IPS-18c (cell line): ENCODE data around the gene CCDC88C.
"Not testable (repeated sequence)": the region's sequence is repeated elsewhere in the genome, so short reads cannot be mapped to it uniquely, and the experiment has no call there.

Experiments
- H3K4me3 ChIP-seq: 2 replicates; pipeline ENCODE4 v1.7.0; 2013; ENCODE audit warnings: low read depth, mild to moderate bottlenecking, low read length, moderate library complexity; ENCODE audit not compliant: insufficient read depth
- H3K9me3 ChIP-seq: one replicate; pipeline ENCODE4 v1.6.1; 2013; ENCODE audit warnings: mild to moderate bottlenecking, low read length, moderate library complexity; ENCODE audit not compliant: control insufficient read depth, insufficient read depth

CCDC88C gene, protein sequence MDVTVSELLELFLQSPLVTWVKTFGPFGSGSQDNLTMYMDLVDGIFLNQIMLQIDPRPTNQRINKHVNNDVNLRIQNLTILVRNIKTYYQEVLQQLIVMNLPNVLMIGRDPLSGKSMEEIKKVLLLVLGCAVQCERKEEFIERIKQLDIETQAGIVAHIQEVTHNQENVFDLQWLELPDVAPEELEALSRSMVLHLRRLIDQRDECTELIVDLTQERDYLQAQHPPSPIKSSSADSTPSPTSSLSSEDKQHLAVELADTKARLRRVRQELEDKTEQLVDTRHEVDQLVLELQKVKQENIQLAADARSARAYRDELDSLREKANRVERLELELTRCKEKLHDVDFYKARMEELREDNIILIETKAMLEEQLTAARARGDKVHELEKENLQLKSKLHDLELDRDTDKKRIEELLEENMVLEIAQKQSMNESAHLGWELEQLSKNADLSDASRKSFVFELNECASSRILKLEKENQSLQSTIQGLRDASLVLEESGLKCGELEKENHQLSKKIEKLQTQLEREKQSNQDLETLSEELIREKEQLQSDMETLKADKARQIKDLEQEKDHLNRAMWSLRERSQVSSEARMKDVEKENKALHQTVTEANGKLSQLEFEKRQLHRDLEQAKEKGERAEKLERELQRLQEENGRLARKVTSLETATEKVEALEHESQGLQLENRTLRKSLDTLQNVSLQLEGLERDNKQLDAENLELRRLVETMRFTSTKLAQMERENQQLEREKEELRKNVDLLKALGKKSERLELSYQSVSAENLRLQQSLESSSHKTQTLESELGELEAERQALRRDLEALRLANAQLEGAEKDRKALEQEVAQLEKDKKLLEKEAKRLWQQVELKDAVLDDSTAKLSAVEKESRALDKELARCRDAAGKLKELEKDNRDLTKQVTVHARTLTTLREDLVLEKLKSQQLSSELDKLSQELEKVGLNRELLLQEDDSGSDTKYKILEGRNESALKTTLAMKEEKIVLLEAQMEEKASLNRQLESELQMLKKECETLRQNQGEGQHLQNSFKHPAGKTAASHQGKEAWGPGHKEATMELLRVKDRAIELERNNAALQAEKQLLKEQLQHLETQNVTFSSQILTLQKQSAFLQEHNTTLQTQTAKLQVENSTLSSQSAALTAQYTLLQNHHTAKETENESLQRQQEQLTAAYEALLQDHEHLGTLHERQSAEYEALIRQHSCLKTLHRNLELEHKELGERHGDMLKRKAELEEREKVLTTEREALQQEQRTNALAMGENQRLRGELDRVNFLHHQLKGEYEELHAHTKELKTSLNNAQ (N-terminal part only)

DNA sequence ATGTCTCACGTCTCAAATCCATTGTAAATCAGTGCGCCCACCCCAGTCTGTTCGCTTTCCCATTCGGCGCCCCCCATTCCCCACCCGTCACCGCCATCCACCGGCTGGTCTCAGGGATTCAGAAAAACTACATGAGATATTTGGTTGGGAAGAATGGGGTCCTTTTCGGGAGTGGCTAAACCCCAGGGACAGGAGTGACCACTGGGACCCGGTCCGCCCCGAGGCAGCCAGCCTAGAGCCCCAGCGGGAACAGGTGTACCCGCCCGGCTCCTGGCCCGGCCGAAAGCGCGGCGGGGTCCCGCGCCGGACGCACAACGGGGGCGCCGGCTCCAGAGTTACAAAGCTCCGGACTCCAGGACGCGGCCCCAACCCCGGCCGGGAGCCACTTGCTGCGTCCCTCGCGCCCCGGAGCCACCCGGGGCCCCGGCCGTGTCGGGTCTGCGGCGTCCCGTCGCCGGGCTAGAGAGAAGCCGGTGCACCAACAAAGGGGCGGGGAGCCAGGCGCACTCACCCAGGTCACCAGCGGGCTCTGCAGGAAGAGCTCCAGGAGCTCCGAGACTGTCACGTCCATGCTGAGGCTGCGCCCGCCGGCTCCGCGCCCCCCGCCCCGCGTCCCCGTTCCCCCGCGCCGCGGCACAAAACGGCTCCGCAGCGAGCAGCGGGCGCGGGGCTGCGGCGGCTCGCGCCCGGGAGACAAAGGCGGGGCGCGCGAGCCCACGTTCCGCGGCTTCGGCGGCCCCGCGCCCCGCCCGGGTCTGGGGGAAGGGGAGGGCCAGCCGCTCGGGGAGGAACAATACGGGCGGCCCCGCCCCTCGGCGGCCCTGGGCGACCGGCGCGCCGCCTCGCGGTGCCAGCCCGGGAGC, at the start of gene CCDC88C:
TSS of gene CCDC88C (minus strand) at position 701 of the 863 bp plus-strand sequence. CDS start at position 571, 130 bp downstream.
- H3K9me3 ChIP-seq, result no peaks in the 10 kb centered on the region
- H3K4me3 ChIP-seq, result peak within 1 kb of the TSS; percentile 77

DNA sequence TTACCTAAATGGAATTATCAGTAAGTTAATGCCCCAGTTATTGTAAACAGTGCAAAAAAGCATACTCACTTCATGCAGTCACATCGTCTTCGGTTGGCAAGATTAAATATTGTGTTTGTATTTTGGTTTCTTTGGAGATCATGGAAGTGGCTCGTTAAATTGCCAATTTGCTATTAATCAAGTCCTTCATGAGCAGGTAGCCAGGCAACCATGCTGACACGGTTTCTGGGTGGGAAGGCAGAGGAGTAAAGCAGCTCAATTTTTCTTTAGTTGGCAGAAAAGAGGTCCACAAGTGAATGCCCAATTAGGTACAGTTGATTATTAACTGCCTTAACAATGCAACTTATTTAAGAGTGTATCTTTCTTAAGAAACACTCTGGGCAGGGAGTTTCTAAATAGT, 48.6 kb upstream of the CCDC88C start:
- Histone ChIP-seq H3K4me3 (no peak overlapping the region), H3K9me3 (no peaks in the 10 kb centered on the region)

DNA sequence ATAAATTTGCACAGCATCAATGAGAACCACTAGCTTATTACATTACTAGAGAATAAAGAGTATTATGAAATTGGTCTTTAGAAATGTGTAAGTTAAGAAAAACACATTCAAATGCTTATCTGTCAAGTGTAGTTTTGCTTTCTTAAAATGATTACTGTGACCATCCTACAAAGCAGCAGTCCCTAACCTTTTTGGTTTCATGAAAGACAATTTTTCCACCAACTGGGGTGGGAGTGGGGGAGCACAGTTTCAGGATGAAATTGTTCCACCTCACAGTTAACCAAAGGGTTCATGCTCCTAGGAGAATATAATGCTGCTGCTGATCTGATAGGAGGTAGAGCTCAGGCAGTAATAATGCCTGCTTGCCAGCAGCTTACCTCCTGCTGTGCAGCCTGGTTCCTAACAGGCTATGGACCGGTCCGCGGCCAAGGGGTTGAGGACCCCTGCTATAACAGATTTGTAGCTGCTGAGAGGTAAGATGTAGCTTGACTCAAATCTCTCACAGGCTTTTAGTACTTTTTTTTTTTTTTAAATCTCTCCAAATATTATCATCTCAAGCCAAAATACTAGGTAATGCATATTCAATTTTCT, 47.1 kb upstream of the CCDC88C start:
- H3K9me3 ChIP-seq, result no peaks in the 10 kb centered on the region
- H3K4me3 ChIP-seq, result no peak overlapping the region

DNA sequence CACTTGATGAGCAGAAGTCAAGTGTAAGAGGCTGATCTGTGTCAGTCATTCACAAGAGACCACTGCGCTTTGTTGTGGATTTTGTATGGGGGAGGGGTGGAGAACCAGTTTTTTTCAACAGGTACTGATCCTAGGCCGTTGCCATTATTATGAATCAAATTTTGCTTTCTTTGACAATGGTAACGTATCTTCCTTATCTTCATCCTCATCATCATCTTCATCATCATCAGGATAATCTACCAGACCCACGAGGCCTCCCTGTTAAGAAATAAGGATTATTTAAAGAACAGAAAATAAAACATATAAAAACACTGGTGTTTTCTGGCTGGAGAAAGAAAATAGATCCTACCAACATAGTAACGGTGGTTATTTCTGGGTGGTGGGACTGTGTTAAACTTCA, 41.0 kb upstream of the CCDC88C start:
- H3K9me3 ChIP-seq, result no peaks in the 10 kb centered on the region
- no peak overlapping the region for H3K4me3 ChIP-seq

DNA sequence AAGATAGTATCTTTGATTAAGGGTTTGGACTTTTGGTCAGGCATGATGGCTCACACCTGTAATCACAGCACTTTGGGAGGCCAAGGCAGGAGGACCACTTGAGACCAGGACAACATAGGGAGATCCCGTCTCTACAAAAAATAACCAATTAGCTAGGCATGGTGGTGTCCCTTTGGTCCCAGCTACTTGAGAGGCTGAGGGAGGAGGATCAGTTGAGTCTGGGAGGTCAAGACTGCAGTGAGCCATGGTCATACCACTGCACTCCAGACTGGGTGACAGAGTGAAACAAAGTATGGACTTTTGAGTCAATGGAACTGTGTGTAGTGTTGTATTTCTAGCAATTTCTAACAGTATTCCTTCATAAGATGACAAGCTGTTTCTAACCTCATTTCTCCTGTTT, 38.7 kb upstream of the CCDC88C start:
- H3K9me3 ChIP-seq, result no peaks in the 10 kb centered on the region
- H3K4me3 ChIP-seq, result no peak overlapping the region

DNA sequence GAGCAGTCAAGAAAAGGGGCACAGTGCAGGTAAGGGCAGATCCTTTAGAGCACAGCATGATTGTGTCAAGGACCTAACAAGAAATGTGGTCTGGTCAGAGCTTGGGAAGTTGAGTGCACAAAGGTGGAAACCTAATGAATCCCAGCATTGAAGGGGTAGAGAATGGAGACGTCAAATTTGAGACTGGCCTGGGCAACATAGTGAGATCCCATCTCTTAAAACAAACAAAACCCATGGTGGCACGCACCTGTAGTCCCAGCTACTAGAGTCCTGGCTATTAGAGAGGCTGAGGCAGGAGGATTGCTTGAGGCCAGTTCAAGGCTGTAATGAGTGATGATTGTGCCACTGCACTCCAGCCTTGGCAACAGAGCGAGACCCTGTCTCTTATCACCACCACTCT, 37.0 kb upstream of the CCDC88C start:
- Histone ChIP-seq H3K4me3 (no peak overlapping the region), H3K9me3 (no peaks in the 10 kb centered on the region)

DNA sequence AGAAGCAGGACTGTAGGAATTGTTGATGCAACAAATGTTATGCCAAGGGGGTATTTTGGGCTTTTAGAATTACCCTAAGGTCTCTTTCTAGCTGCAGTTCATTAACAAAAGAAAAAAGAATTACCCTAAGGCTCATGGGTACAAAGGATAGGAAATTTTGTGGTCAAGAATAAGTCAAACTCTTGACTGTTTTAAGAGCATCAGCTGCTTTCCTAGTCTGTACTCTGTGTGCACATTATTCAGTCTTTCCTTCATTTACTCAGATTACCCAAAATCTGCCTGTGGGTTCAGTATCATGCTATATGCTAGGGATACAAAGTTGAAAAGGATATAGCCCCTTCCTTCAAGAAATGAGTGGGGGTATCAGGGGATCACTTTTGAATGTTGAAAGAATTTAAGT, 36.5 kb upstream of the CCDC88C start:
- Histone ChIP-seq H3K9me3 (no peaks in the 10 kb centered on the region), H3K4me3 (no peak overlapping the region)

DNA sequence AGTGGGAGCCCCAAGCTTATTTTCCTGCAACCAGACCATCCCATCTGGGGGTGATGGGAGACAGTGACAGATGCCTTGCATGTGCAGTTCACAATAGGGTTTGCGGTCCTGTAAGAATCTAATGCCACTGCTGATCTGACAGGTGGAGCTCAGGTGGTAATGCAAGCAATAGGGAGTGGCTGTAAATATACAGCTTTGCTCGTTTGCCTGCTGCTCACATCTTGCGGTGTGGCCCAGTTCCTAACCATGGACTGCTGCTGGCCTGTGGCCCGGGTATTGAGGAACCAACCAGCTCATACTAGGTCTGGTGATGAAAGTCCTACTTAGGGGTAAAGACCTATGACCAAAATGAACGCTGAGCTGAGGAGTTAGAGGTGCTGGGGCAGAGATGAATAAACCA, 36.1 kb upstream of the CCDC88C start:
- H3K9me3 ChIP-seq, result no peaks in the 10 kb centered on the region
- H3K4me3 ChIP-seq, result no peak overlapping the region

DNA sequence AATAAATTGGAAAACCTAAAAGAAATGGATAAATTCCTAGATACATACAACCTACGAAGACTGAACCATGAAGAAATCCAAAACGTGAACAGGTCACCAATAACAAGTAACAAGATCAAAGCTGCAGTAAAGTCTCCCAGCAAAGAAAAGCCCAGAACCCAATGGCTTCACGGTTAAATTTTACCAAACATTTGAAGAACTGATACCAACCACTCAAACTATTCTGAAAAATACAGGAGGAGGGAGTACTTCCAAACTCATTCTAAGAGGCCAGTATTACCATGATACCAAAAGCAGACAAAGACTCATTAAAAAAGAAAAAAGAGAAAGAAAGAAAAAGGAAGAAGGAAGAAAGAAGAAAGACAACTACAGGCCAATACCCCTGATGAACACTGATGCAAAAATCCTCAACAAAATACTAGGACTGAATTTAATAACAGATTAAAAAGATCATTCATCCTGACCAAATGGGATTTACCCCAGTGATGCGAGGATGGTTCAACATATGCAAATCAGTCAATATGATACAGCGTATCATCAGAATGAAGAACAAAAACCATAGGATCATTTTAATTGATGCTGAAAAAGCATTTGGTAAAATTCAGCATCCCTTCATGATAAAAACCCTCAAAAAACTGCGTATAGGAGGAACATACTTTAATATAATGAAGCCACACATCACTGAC, 26.9 kb upstream of the CCDC88C start:
- H3K4me3 ChIP-seq, result no peak overlapping the region
- no peaks in the 10 kb centered on the region for H3K9me3 ChIP-seq

DNA sequence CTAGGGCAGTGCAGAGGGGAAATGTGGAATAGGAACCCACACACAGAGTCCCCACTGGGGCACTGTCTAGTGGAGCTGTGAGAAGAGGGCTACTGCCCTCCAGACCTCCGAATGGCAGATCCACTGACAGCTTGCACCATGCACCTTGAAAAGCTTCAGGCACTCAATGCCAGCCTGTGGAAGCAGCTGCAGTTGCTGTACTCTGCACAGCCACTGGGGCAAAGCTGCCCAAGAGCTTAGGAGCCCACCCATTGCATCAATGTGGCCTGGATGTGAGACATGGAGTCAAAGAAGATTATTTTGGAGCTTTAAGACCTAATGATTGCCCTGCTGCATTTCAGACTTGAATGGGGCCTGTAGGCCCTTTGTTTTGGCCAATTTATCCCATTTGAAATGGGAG, 21.7 kb upstream of the CCDC88C start:
- H3K4me3 ChIP-seq, result no peak overlapping the region
- H3K9me3 ChIP-seq, result peaks cover 8% of the 10 kb centered on the region

DNA sequence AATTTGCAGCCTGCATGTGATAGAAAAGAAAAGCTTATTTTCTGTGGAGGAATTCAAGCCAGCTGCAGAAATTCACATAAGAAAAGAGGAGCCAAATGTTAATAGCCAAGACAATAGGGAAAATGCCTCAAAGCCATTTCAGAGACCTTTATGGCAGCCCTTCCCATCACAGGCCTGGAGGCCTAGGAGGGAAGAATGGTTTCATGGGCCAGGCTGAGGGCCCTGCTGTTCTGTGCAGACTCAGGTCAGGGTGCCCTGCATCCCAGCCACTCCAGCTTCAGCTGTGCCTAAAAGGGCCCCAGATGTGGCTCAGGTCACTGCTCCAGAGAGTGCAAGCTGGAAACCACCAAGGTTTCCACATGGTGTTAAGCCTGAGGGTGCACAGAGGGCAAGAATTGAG, 21.2 kb upstream of the CCDC88C start:
- Histone ChIP-seq H3K9me3 (peaks cover 8% of the 10 kb centered on the region), H3K4me3 (no peak overlapping the region)

DNA sequence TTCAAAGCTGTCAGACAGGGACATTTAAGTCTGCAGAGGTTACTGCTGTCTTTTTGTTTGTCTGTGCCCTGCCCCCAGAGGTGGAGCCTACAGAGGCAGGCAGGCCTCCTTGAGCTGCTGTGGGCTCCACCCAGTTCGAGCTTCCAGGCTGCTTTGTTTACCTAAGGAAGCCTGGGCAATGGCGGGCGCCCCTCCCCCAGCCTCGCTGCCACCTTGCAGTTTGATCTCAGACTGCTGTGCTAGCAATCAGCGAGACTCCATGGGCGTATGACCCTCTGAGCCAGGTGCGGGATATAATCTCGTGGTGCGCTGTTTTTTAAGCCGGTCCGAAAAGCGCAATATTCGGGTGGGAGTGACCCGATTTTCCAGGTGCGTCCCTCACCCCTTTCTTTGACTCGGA, 18.6 kb upstream of the CCDC88C start:
- not testable (repeated sequence) for H3K4me3 ChIP-seq, H3K9me3 ChIP-seq

DNA sequence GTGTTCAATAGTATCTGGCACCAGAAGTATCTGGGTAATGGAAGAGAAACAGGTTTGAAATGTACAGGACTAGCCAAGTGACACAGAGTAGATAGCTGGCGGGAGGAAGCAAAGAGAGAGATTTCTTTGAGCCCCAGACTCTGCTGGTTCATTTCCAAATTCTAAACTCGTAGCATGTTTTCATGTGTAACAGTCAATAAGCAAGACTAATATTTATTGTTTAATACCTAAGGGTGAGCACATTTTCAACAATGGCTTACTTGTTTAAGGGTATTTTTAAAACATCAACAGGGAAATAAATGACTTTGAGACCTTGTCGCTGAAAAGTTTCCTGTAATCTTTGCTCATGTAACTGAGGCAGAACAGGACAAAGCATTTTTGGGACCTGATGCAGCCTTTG, 11.8 kb upstream of the CCDC88C start:
- Histone ChIP-seq H3K4me3 (no peak overlapping the region), H3K9me3 (no peaks in the 10 kb centered on the region)

DNA sequence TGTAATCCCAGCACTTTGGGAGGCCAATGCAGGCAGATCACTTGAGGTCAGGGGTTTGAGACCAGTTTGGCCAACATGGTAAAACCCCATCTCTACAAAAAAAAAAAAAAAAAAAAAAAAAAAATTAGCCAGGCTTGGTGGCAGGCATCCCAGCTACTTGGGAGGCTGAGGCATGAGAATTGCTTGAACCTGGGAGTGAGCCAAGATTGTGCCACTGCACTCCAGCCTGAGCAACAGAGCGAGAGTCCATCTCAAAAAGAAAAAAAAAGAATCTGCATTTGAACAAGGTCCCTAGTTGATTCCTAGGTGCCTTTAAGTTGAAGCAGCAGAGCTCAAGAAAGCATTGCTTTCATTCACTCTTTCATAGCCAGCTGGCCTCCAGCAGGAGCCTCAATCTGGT, 11.3 kb upstream of the CCDC88C start:
- not testable (repeated sequence) for H3K9me3 ChIP-seq, H3K4me3 ChIP-seq

DNA sequence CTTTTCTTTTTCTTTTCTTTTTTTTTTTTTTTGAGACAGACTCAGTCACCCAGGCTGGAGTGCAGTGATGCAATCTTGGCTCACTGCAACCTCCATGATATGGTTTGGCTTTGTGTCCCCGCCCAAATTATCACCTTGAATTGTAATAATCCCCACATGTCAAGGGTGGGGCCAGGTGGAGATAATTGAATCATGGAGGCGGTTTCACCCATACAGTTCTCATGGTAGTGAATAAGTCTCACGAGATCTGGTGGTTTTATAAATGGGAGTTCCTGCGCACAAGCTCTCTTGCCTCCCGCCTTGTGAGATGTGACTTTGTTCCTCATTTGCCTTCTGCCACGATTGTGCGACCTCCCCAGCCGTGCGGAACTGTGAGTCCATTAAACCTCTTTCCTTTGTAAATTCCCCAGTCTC, 7.9 kb upstream of the CCDC88C start:
- H3K9me3 ChIP-seq, H3K4me3 ChIP-seq: not testable (repeated sequence)
